Measurements from ENCODE around the gene ELOA. TPM values are rescaled to one million over a fixed set of nuclear protein-coding genes. Genes with fewer than 3 reads are reported as not detected.

ELOA gene
- total RNA-seq, 1 experiment from 2014 or later, result 69.8 TPM

- intact Hi-C loops (cut with micrococcal nuclease; ENCODE audit: unreplicated experiment), result loop anchor here (5.0 kb wide), 1 partner anchor 111 kb away; no protein-coding TSS in a partner anchor
- Histone ChIP-seq H3K27me3 (replicated peaks; ENCODE audit: insufficient read depth, low read depth, low read length, poor library complexity) (no peaks in the 10 kb centered on the region), H3K4me1 (ENCODE audit: insufficient read depth, low read length, poor library complexity, severe bottlenecking) (peaks cover 6% of the 10 kb centered on the region), H3K27ac (ENCODE audit: low read depth, low read length, poor library complexity, severe bottlenecking) (no peak overlapping the region), H3K9me3 (ENCODE audit: low read depth, low read length, poor library complexity, severe bottlenecking) (no peaks in the 10 kb centered on the region), H3K4me3 (ENCODE audit: low read depth, low read length, poor library complexity, severe bottlenecking) (no peak overlapping the region), H3K36me3 (ENCODE audit: insufficient read depth, low read length, poor library complexity, severe bottlenecking) (no peaks in the 10 kb centered on the region)
- TF ChIP-seq CTCF (conservative IDR thresholded peaks at IDR 0.05; ENCODE audit: low read depth, low read length) (no peak), EZH2 (IDR thresholded peaks at IDR 0.05; ENCODE audit: borderline replicate concordance, low read depth, low read length, poor library complexity, severe bottlenecking) (no peak)
- POLR2A ChIA-PET (ENCODE audit: low non-redundant PET), result interaction anchor here (0.6 kb wide), 1 partner anchor 17 kb away, joined by 7 read pairs; no protein-coding TSS in a partner anchor
- no peak for DNase-seq (ENCODE audit: low spot score)
- CTCF ChIA-PET, result no interaction called here
- BruUV-seq (replicated peaks), result no TSS peak
These were observed 63.0 kb downstream of the ELOA start for GRCh38 chr1:23806280-23806679.

GRCh38 chr1:23807453-23807852, 64.2 kb downstream of the ELOA start:
- CTCF ChIA-PET, result interaction anchor here (0.5 kb wide), 1 partner anchor 90 kb away, joined by 4 read pairs; no protein-coding TSS in a partner anchor
- intact Hi-C loops (cut with micrococcal nuclease; ENCODE audit: unreplicated experiment), result loop anchor here (5.0 kb wide), 1 partner anchor 110 kb away; no protein-coding TSS in a partner anchor
- TF ChIP-seq EZH2 (IDR thresholded peaks at IDR 0.05; ENCODE audit: borderline replicate concordance, low read depth, low read length, poor library complexity, severe bottlenecking) (no peak), CTCF (conservative IDR thresholded peaks at IDR 0.05; ENCODE audit: low read depth, low read length) (no peak)
- no peak for DNase-seq (ENCODE audit: low spot score)
- H3K4me3 ChIP-seq (ENCODE audit: low read depth, low read length, poor library complexity, severe bottlenecking), result no peak overlapping the region
- H3K27me3 ChIP-seq (replicated peaks; ENCODE audit: insufficient read depth, low read depth, low read length, poor library complexity), result no peaks in the 10 kb centered on the region
- BruUV-seq (replicated peaks), result no TSS peak
- no peaks in the 10 kb centered on the region for H3K9me3 ChIP-seq (ENCODE audit: low read depth, low read length, poor library complexity, severe bottlenecking)
- POLR2A ChIA-PET (ENCODE audit: low non-redundant PET), result no interaction called here
- no peaks in the 10 kb centered on the region for H3K36me3 ChIP-seq (ENCODE audit: insufficient read depth, low read length, poor library complexity, severe bottlenecking)
- H3K4me1 ChIP-seq (ENCODE audit: insufficient read depth, low read length, poor library complexity, severe bottlenecking), result no peaks in the 10 kb centered on the region
- H3K27ac ChIP-seq (ENCODE audit: low read depth, low read length, poor library complexity, severe bottlenecking), result no peak overlapping the region

- TF ChIP-seq EZH2 (IDR thresholded peaks at IDR 0.05; ENCODE audit: borderline replicate concordance, low read depth, low read length, poor library complexity, severe bottlenecking) (no peak), CTCF (conservative IDR thresholded peaks at IDR 0.05; ENCODE audit: low read depth, low read length) (peak; percentile 87)
- Histone ChIP-seq H3K9me3 (ENCODE audit: low read depth, low read length, poor library complexity, severe bottlenecking) (no peaks in the 10 kb centered on the region), H3K27ac (ENCODE audit: low read depth, low read length, poor library complexity, severe bottlenecking) (no peak overlapping the region), H3K4me3 (ENCODE audit: low read depth, low read length, poor library complexity, severe bottlenecking) (no peak overlapping the region), H3K4me1 (ENCODE audit: insufficient read depth, low read length, poor library complexity, severe bottlenecking) (no peaks in the 10 kb centered on the region), H3K36me3 (ENCODE audit: insufficient read depth, low read length, poor library complexity, severe bottlenecking) (no peaks in the 10 kb centered on the region), H3K27me3 (replicated peaks; ENCODE audit: insufficient read depth, low read depth, low read length, poor library complexity) (no peaks in the 10 kb centered on the region)
- peak; percentile 89 for DNase-seq (ENCODE audit: low spot score)
- CTCF ChIA-PET, result interaction anchor here (0.9 to 2.4 kb wide), 5 partner anchors 8 to 218 kb away, joined by 3 to 20 read pairs (median 4); partner anchors contain the start of genes HMGCL and PITHD1
- no TSS peak for BruUV-seq (replicated peaks)
- intact Hi-C loops (cut with micrococcal nuclease; ENCODE audit: unreplicated experiment), result loop anchor here (5.0 kb wide), 1 partner anchor 108 kb away; no protein-coding TSS in a partner anchor
- POLR2A ChIA-PET (ENCODE audit: low non-redundant PET), result no interaction called here
These were observed 66.5 kb downstream of the ELOA start for GRCh38 chr1:23809751-23810171.

Measured in A673 (cell line).